Glutamatergic neuron (in vitro differentiated cells): ENCODE measurements around the gene CACNA1E. TPM values are rescaled to one million over a fixed set of nuclear protein-coding genes. Genes with fewer than 3 reads are reported as not detected.

ENCODE experiments used
- DNase-seq: peaks from one replicate; pipeline ENCODE4 v3.0.0; 2022
- H3K27ac Mint-ChIP-seq: one replicate; pipeline ENCODE4 v1.8.0; 2020; ENCODE audit warnings: mild to moderate bottlenecking, mixed read lengths, inconsistent platforms; ENCODE audit not compliant: unreplicated experiment
- H3K27me3 Mint-ChIP-seq: one replicate; pipeline ENCODE4 v1.8.0; 2020; ENCODE audit warnings: mild to moderate bottlenecking, moderate library complexity, mixed read lengths, inconsistent platforms; ENCODE audit not compliant: unreplicated experiment
- H3K36me3 Mint-ChIP-seq: one replicate; pipeline ENCODE4 v1.8.0; 2020; ENCODE audit warnings: mild to moderate bottlenecking, mixed read lengths, inconsistent platforms; ENCODE audit not compliant: unreplicated experiment
- H3K4me1 Mint-ChIP-seq: one replicate; pipeline ENCODE4 v1.8.0; 2020; ENCODE audit warnings: mild to moderate bottlenecking, low read depth, mixed read lengths, inconsistent platforms; ENCODE audit not compliant: unreplicated experiment
- H3K4me3 Mint-ChIP-seq: one replicate; pipeline ENCODE4 v1.8.0; 2020; ENCODE audit warnings: mild to moderate bottlenecking, mixed read lengths, inconsistent platforms; ENCODE audit not compliant: unreplicated experiment
- H3K9me3 Mint-ChIP-seq: one replicate; pipeline ENCODE4 v1.8.0; 2020; ENCODE audit warnings: mild to moderate bottlenecking, moderate library complexity, mixed read lengths, inconsistent platforms; ENCODE audit not compliant: unreplicated experiment
- CTCF ChIP-seq: fragments of 200-600 bp; sonication (generic); IDR thresholded peaks from one replicate; pipeline ENCODE4 v1.5.0; 2021; ENCODE audit not compliant: partially characterized antibody, unreplicated experiment
- total RNA-seq: library from RNA; stranded (reverse); fragmentation: NEBNext Ultra II Directional; extraction: Animal tissue kit (Norgen Biotek cat#: 25700); gene quantifications from one replicate; pipeline ENCODE4 v1.2.1, GENCODE V29; 2021; ENCODE audit not compliant: unreplicated experiment

Gene CACNA1E
- total RNA-seq, 1 donor from 2014 or later, result 8.8 TPM

- Mint-ChIP-seq H3K9me3 (no peaks in the 10 kb centered on the region), H3K4me1 (peaks cover 11% of the 10 kb centered on the region), H3K27me3 (peaks cover 2% of the 10 kb centered on the region), H3K27ac (no peak overlapping the region), H3K4me3 (no peak overlapping the region), H3K36me3 (no peaks in the 10 kb centered on the region)
- no peak for TF ChIP-seq CTCF
- DNase-seq, result no peak
Measured at GRCh38 chr1:181514298-181515290, 31.3 kb downstream of the CACNA1E start.

GRCh38 chr1:181516706-181517105 lies 33.4 kb downstream of the CACNA1E start:
- TF ChIP-seq CTCF, result no peak
- DNase-seq, result no peak
- no peaks in the 10 kb centered on the region for H3K9me3 Mint-ChIP-seq
- no peaks in the 10 kb centered on the region for H3K36me3 Mint-ChIP-seq
- H3K27ac Mint-ChIP-seq, result no peak overlapping the region
- H3K27me3 Mint-ChIP-seq, result no peaks in the 10 kb centered on the region
- H3K4me1 Mint-ChIP-seq, result peaks cover 4% of the 10 kb centered on the region
- H3K4me3 Mint-ChIP-seq, result no peak overlapping the region

GRCh38 chr1:181517181-181517875 lies 34.0 kb downstream of the CACNA1E start:
- DNase-seq, result no peak
- H3K27ac Mint-ChIP-seq, result no peak overlapping the region
- no peaks in the 10 kb centered on the region for H3K9me3 Mint-ChIP-seq
- TF ChIP-seq CTCF, result no peak
- no peaks in the 10 kb centered on the region for H3K36me3 Mint-ChIP-seq
- H3K27me3 Mint-ChIP-seq, result no peaks in the 10 kb centered on the region
- no peak overlapping the region for H3K4me3 Mint-ChIP-seq
- peaks cover 4% of the 10 kb centered on the region for H3K4me1 Mint-ChIP-seq

GRCh38 chr1:181518152-181518551 lies 34.8 kb downstream of the CACNA1E start:
- DNase-seq, result no peak
- H3K27me3 Mint-ChIP-seq, result no peaks in the 10 kb centered on the region
- H3K36me3 Mint-ChIP-seq, result no peaks in the 10 kb centered on the region
- no peak overlapping the region for H3K27ac Mint-ChIP-seq
- H3K9me3 Mint-ChIP-seq, result no peaks in the 10 kb centered on the region
- peaks cover 4% of the 10 kb centered on the region for H3K4me1 Mint-ChIP-seq
- TF ChIP-seq CTCF, result no peak
- H3K4me3 Mint-ChIP-seq, result no peak overlapping the region
